ENCODE data around the gene SPAG8. TPM values are rescaled to one million over a fixed set of nuclear protein-coding genes. Genes with fewer than 3 reads are reported as not detected.

SPAG8 gene
- total RNA-seq, 2 donors from 2014 or later = 0.58 to 0.82 TPM

GRCh38 chr9:35790385-35791296, 21.4 kb downstream of the SPAG8 start:
- peak; percentile 72 for TF ChIP-seq CTCF (IDR thresholded peaks at IDR 0.05)
- H3K27ac ChIP-seq = no peak overlapping the region
- DNase-seq = peak; percentile 76
- intact Hi-C loops (cut with DNase I) = loop anchor here (5.0 kb wide), 2 partner anchors 87 to 102 kb away; no protein-coding TSS in a partner anchor
- no peaks in the 10 kb centered on the region for H3K4me1 ChIP-seq
- H3K9me3 ChIP-seq = no peaks in the 10 kb centered on the region
- no peaks in the 10 kb centered on the region for H3K27me3 ChIP-seq
- H3K9ac ChIP-seq (ENCODE audit: low read depth in 2 of 2, low read length in 2 of 2) = peak overlapping the region; percentile 26 to 33
- no peaks in the 10 kb centered on the region for H3K36me3 ChIP-seq
- H3K4me3 ChIP-seq = no peak overlapping the region

GRCh38 chr9:35790025-35790384, 22.1 kb downstream of the SPAG8 start:
- H3K9ac ChIP-seq (ENCODE audit: low read depth in 2 of 2, low read length in 2 of 2) = no peak overlapping the region
- intact Hi-C loops (cut with DNase I) = loop anchor here (5.0 kb wide), 2 partner anchors 87 to 102 kb away; no protein-coding TSS in a partner anchor
- no peaks in the 10 kb centered on the region for H3K9me3 ChIP-seq
- H3K4me3 ChIP-seq = no peak overlapping the region
- no peaks in the 10 kb centered on the region for H3K36me3 ChIP-seq
- no peaks in the 10 kb centered on the region for H3K27me3 ChIP-seq
- TF ChIP-seq CTCF (IDR thresholded peaks at IDR 0.05) = no peak
- no peak for DNase-seq
- no peak overlapping the region for H3K27ac ChIP-seq
- no peaks in the 10 kb centered on the region for H3K4me1 ChIP-seq

- Histone ChIP-seq H3K9me3 (no peaks in the 10 kb centered on the region), H3K36me3 (no peaks in the 10 kb centered on the region), H3K4me3 (no peak overlapping the region), H3K9ac (ENCODE audit: low read depth in 2 of 2, low read length in 2 of 2) (no peak overlapping the region), H3K4me1 (no peaks in the 10 kb centered on the region), H3K27me3 (no peaks in the 10 kb centered on the region), H3K27ac (no peak overlapping the region)
- intact Hi-C loops (cut with DNase I) = no loop called here
- TF ChIP-seq CTCF (IDR thresholded peaks at IDR 0.05) = no peak
- no peak for DNase-seq
Measured at GRCh38 chr9:35789541-35789940, 22.5 kb downstream of the SPAG8 start.

GRCh38 chr9:35783418-35783817, 28.6 kb downstream of the SPAG8 start:
- Histone ChIP-seq H3K27ac (no peak overlapping the region), H3K9ac (ENCODE audit: low read depth in 2 of 2, low read length in 2 of 2) (no peak overlapping the region), H3K27me3 (no peaks in the 10 kb centered on the region), H3K9me3 (no peaks in the 10 kb centered on the region), H3K4me3 (no peak overlapping the region), H3K4me1 (no peaks in the 10 kb centered on the region), H3K36me3 (no peaks in the 10 kb centered on the region)
- intact Hi-C loops (cut with DNase I) = no loop called here
- no peak for TF ChIP-seq CTCF (IDR thresholded peaks at IDR 0.05)
- DNase-seq = no peak

GRCh38 chr9:35781066-35781465, 31.0 kb downstream of the SPAG8 start:
- DNase-seq = no peak
- no peaks in the 10 kb centered on the region for H3K9me3 ChIP-seq

More at GRCh38 chr9:35781066-35781465, 31.0 kb downstream of the SPAG8 start:
- no peaks in the 10 kb centered on the region for H3K36me3 ChIP-seq
- no peaks in the 10 kb centered on the region for H3K4me1 ChIP-seq
- intact Hi-C loops (cut with DNase I) = no loop called here
- no peak overlapping the region for H3K27ac ChIP-seq
- TF ChIP-seq CTCF (IDR thresholded peaks at IDR 0.05) = no peak
- no peaks in the 10 kb centered on the region for H3K27me3 ChIP-seq
- no peak overlapping the region for H3K9ac ChIP-seq (ENCODE audit: low read depth in 2 of 2, low read length in 2 of 2)
- no peak overlapping the region for H3K4me3 ChIP-seq
